Measurements from ENCODE around the gene RUNDC1.
A peak's percentile ranks its signal among the peaks of the same experiment; 100 is the strongest.

The RUNDC1 gene

GRCh38 chr17:43024407-43025289, 44.3 kb downstream of the RUNDC1 start, which contains the start of gene RND2:
TSS of gene RND2 (plus strand) at chr17:43025231. CDS start at chr17:43025348, 117 bp downstream.
- peak within 1 kb of the TSS; percentile 36 for H3K9ac ChIP-seq (ENCODE audit: low read length)
- H2AFZ ChIP-seq (ENCODE audit: low read depth, low read length) = peak within 1 kb of the TSS; percentile 39
- H3K9me3 ChIP-seq (ENCODE audit: insufficient read depth, low read length) = no peaks in the 10 kb centered on the region
- H3K36me3 ChIP-seq (replicated peaks; ENCODE audit: low read depth, low read length) = no peaks in the 10 kb centered on the region
- TF ChIP-seq EZH2phosphoT487 (IDR thresholded peaks at IDR 0.05; ENCODE audit: low read depth) = no peak
- TF ChIP-seq, protein P1, sequence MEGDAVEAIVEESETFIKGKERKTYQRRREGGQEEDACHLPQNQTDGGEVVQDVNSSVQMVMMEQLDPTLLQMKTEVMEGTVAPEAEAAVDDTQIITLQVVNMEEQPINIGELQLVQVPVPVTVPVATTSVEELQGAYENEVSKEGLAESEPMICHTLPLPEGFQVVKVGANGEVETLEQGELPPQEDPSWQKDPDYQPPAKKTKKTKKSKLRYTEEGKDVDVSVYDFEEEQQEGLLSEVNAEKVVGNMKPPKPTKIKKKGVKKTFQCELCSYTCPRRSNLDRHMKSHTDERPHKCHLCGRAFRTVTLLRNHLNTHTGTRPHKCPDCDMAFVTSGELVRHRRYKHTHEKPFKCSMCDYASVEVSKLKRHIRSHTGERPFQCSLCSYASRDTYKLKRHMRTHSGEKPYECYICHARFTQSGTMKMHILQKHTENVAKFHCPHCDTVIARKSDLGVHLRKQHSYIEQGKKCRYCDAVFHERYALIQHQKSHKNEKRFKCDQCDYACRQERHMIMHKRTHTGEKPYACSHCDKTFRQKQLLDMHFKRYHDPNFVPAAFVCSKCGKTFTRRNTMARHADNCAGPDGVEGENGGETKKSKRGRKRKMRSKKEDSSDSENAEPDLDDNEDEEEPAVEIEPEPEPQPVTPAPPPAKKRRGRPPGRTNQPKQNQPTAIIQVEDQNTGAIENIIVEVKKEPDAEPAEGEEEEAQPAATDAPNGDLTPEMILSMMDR (IDR thresholded peaks at IDR 0.05; ENCODE audit: low read depth, low read length) = peak; percentile 63
- H3K4me2 ChIP-seq (ENCODE audit: low read length) = peak within 1 kb of the TSS; percentile 75
- H3K27me3 ChIP-seq (ENCODE audit: low read depth, low read length) = no peaks in the 10 kb centered on the region
- no peak within 1 kb of the TSS for H3K27ac ChIP-seq (ENCODE audit: low read length)
- H4K20me1 ChIP-seq (ENCODE audit: insufficient read depth, low read length) = no peaks in the 10 kb centered on the region
- H3K4me3 ChIP-seq (ENCODE audit: low read length) = peak within 1 kb of the TSS; percentile 78
- no peaks in the 10 kb centered on the region for H3K79me2 ChIP-seq (ENCODE audit: low read length)
- H3K4me1 ChIP-seq (ENCODE audit: low read length) = peaks cover 3% of the 10 kb centered on the region; the same call in 1 of the 2 replicates

DNA sequence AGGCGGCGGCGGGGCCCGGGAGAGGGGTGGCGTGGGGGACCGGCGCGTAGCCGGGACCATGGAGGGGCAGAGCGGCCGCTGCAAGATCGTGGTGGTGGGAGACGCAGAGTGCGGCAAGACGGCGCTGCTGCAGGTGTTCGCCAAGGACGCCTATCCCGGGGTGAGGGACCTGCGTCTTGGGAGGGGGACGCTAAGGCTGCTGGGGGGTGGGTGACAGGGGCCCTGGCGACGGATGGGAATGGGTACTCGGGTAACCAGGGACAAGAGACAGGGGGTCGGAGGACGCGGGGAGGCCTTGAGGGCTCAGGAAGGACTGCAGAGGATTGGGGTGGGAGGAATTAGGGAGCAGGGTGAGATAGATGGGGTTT, 44.9 kb downstream of the RUNDC1 start:
- no peaks in the 10 kb centered on the region for H3K36me3 ChIP-seq (replicated peaks; ENCODE audit: low read depth, low read length)
- no peak overlapping the region for H3K4me2 ChIP-seq (ENCODE audit: low read length)
- H3K9ac ChIP-seq (ENCODE audit: low read length) = no peak overlapping the region
- no peak overlapping the region for H2AFZ ChIP-seq (ENCODE audit: low read depth, low read length)
- H3K4me3 ChIP-seq (ENCODE audit: low read length) = no peak overlapping the region
- H3K79me2 ChIP-seq (ENCODE audit: low read length) = no peaks in the 10 kb centered on the region
- no peak overlapping the region for H3K27ac ChIP-seq (ENCODE audit: low read length)
- no peaks in the 10 kb centered on the region for H3K27me3 ChIP-seq (ENCODE audit: low read depth, low read length)
- no peaks in the 10 kb centered on the region for H3K9me3 ChIP-seq (ENCODE audit: insufficient read depth, low read length)
- TF ChIP-seq, protein P1 (IDR thresholded peaks at IDR 0.05; ENCODE audit: low read depth, low read length) = no peak
- no peak for TF ChIP-seq EZH2phosphoT487 (IDR thresholded peaks at IDR 0.05; ENCODE audit: low read depth)
- no peaks in the 10 kb centered on the region for H4K20me1 ChIP-seq (ENCODE audit: insufficient read depth, low read length)
- peaks cover 3% of the 10 kb centered on the region; the same call in 1 of the 2 replicates for H3K4me1 ChIP-seq (ENCODE audit: low read length)

DNA sequence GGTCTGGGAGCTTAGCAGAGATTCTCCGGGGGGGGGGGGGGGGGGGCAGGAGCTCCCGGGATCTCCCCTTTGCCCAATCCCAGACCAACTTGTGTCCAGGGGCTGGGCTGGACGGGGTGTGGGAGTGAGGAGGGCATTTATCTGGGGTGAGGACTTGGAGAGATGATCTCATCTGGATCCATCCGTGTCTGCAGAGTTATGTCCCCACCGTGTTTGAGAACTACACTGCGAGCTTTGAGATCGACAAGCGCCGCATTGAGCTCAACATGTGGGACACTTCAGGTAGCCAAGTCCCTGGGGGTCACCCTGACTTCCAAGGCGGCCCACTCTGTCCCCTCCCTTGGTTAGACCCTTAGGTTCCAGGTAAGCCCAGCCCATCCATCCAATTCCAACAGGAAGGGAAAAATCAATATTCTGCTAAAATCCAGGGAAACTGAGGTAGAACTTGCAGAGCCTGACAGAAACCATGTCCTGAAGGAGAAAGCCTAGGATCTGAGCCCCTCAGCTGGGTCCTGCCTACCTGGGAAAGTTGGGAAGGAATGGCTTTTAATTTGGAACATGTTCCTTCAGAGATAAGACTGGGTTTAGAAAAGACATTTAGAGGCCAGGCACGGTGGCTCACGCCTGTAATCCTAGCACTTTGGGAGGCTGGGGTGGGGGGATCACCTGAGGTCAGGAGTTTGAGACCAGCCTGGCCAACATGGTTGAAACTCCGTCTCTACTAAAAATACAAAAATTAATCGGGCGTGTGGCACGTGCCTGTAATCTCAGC, 45.6 kb downstream of the RUNDC1 start:
- Histone ChIP-seq H2AFZ (ENCODE audit: low read depth, low read length) (no peak overlapping the region), H3K27ac (ENCODE audit: low read length) (no peak overlapping the region), H3K27me3 (ENCODE audit: low read depth, low read length) (no peaks in the 10 kb centered on the region), H3K36me3 (replicated peaks; ENCODE audit: low read depth, low read length) (no peaks in the 10 kb centered on the region), H3K9me3 (ENCODE audit: insufficient read depth, low read length) (no peaks in the 10 kb centered on the region), H3K9ac (ENCODE audit: low read length) (no peak overlapping the region), H4K20me1 (ENCODE audit: insufficient read depth, low read length) (no peaks in the 10 kb centered on the region), H3K79me2 (ENCODE audit: low read length) (no peaks in the 10 kb centered on the region), H3K4me2 (ENCODE audit: low read length) (no peak overlapping the region), H3K4me1 (ENCODE audit: low read length) (peaks cover 3% of the 10 kb centered on the region; the same call in 1 of the 2 replicates), H3K4me3 (ENCODE audit: low read length) (no peak overlapping the region)
- no peak for TF ChIP-seq EZH2phosphoT487 (IDR thresholded peaks at IDR 0.05; ENCODE audit: low read depth)
- TF ChIP-seq, protein P1 (IDR thresholded peaks at IDR 0.05; ENCODE audit: low read depth, low read length) = no peak

DNA sequence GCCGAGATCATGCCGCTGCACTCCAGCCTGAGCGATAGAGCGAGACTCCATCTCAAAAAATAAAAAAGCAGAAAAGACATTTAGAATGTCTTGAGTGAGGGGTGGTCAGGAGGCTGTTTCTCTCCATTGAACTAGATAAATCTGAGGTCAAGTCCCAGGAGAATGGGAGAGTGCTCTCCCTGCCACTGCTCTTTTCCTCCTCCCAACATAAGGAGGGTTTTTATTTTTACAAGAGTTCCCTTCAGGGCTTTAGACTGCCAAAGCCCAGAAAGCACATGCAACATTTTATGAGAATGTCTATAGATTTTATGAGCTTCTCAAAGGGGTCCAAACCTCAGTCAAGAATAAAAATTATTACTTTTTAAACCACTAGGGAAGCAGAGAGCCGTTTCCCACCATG, 46.2 kb downstream of the RUNDC1 start:
- H3K4me2 ChIP-seq (ENCODE audit: low read length) = no peak overlapping the region
- no peaks in the 10 kb centered on the region for H3K36me3 ChIP-seq (replicated peaks; ENCODE audit: low read depth, low read length)
- no peak overlapping the region for H3K4me3 ChIP-seq (ENCODE audit: low read length)
- H3K9me3 ChIP-seq (ENCODE audit: insufficient read depth, low read length) = no peaks in the 10 kb centered on the region
- H3K9ac ChIP-seq (ENCODE audit: low read length) = no peak overlapping the region
- no peak for TF ChIP-seq EZH2phosphoT487 (IDR thresholded peaks at IDR 0.05; ENCODE audit: low read depth)
- TF ChIP-seq, protein P1 (IDR thresholded peaks at IDR 0.05; ENCODE audit: low read depth, low read length) = no peak
- no peak overlapping the region for H2AFZ ChIP-seq (ENCODE audit: low read depth, low read length)
- H3K27me3 ChIP-seq (ENCODE audit: low read depth, low read length) = no peaks in the 10 kb centered on the region
- no peaks in the 10 kb centered on the region for H4K20me1 ChIP-seq (ENCODE audit: insufficient read depth, low read length)
- no peaks in the 10 kb centered on the region for H3K79me2 ChIP-seq (ENCODE audit: low read length)
- no peak overlapping the region for H3K27ac ChIP-seq (ENCODE audit: low read length)
- H3K4me1 ChIP-seq (ENCODE audit: low read length) = no peaks in the 10 kb centered on the region

All from OCI-LY3 (cell line).